Measurements from ENCODE around the gene PRTFDC1.

- TF ChIP-seq, protein P1, sequence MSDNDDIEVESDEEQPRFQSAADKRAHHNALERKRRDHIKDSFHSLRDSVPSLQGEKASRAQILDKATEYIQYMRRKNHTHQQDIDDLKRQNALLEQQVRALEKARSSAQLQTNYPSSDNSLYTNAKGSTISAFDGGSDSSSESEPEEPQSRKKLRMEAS (IDR thresholded peaks at IDR 0.05) = no peak
- no peak for TF ChIP-seq CEBPB (IDR thresholded peaks at IDR 0.05)
- no peak for TF ChIP-seq TCF12 (IDR thresholded peaks at IDR 0.05; ENCODE audit: low read depth)
- TF ChIP-seq YY1 (IDR thresholded peaks at IDR 0.05; ENCODE audit: low read depth) = no peak
Measured at GRCh38 chr10:24816868-24817396, 135.5 kb downstream of the PRTFDC1 start.
